ENCODE results near the gene GPR137. TPM values are rescaled to one million over a fixed set of nuclear protein-coding genes. Genes with fewer than 3 reads are reported as not detected.

Gene GPR137
- 25.9 TPM for polyA plus RNA-seq (2013, experiment 1 of 2)
- 24.6 TPM for polyA plus RNA-seq (2013, experiment 2 of 2)

- no peaks in the 10 kb centered on the region for H3K9me3 ChIP-seq (replicated peaks in 1 of 2; ENCODE audit: control insufficient read depth in 2 of 2, insufficient read depth in 1 of 2, low read depth in 1 of 2, low read length in 2 of 2)
Measured at GRCh38 chr11:64284962-64285884, at the start of gene GPR137. GPR137 (plus strand) TSS chr11:64285848; CDS start chr11:64286525, 677 bp downstream.

DNA sequence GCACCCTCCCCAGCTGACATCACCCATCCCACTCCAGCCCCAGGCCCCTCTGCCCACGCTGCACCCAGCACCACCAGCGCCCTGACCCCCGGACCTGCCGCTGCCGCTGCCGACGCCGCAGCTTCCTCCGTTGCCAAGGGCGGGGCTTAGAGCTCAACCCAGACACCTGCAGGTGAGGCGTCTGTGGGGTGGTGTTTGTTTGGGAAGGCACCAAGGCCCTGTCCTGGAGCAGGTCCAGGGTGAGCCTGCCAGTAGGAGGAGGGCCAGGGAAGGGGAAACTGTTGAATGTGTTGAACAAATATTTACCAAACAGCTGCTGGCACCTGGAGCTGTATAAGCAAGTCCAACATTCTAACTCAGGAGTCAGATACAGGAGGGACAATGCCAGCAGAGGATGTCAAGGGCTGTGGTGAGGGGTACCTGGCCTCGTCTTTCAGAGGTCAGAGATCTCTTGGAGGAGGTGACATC, 48.1 kb upstream of the GPR137 start:
- H3K36me3 ChIP-seq (replicated peaks in 1 of 2; ENCODE audit: control insufficient read depth in 2 of 2, insufficient read depth in 2 of 2, low read length in 2 of 2), result peaks cover 2 to 5% of the 10 kb centered on the region in 2 donors
- no CpG with 5 or more reads among the region's 12 CpGs for WGBS, 2 donors (ENCODE audit: extremely low coverage in 2 of 2, insufficient read length in 2 of 2, insufficient replicate concordance in 1 of 2)

More at GRCh38 chr11:64284962-64285884, at the start of gene GPR137:
- H2BK12ac ChIP-seq (ENCODE audit: low read length), result no peak within 1 kb of the TSS
- peak within 1 kb of the TSS; percentile 61 for H3K27ac ChIP-seq (replicated peaks; ENCODE audit: low read length)
- no peak within 1 kb of the TSS for H2BK5ac ChIP-seq (ENCODE audit: low read length)
- H3K27me3 ChIP-seq (ENCODE audit: control insufficient read depth in 3 of 3, insufficient read depth in 3 of 3, low read depth in 1 of 3, low read length in 3 of 3), result peaks cover 1 to 11% (median 10%) of the 10 kb centered on the region in 3 experiments
- DNase-seq (ENCODE audit: low spot score), result peak; percentile 82
- H3K23ac ChIP-seq (ENCODE audit: low read depth, low read length, poor library complexity), result peak within 1 kb of the TSS; percentile 85
- H3K4me1 ChIP-seq (ENCODE audit: control insufficient read depth in 2 of 2, insufficient read depth in 1 of 2, low read depth in 1 of 2, low read length in 2 of 2), result peaks cover 3 to 9% of the 10 kb centered on the region in 2 donors
- peak within 1 kb of the TSS; percentile 68 to 91 for H3K4me3 ChIP-seq (ENCODE audit: low read length in 2 of 2)
- H3K9ac ChIP-seq (ENCODE audit: low read depth, low read length, poor library complexity), result peak within 1 kb of the TSS; percentile 90
- WGBS, 2 donors (ENCODE audit: extremely low coverage in 2 of 2, insufficient read length in 2 of 2, insufficient replicate concordance in 1 of 2), result no CpG with 5 or more reads among the region's 102 CpGs
- H3K4ac ChIP-seq (ENCODE audit: low read length), result no peak within 1 kb of the TSS
- peaks cover 6% of the 10 kb centered on the region for H3K79me1 ChIP-seq (ENCODE audit: low read depth, low read length)
- peak within 1 kb of the TSS; percentile 82 for H4K8ac ChIP-seq (ENCODE audit: low read depth, low read length)
- H3K18ac ChIP-seq (ENCODE audit: low read length), result peak within 1 kb of the TSS; percentile 98
- H3K36me3 ChIP-seq (replicated peaks in 1 of 2; ENCODE audit: control insufficient read depth in 2 of 2, insufficient read depth in 2 of 2, low read length in 2 of 2), result peaks cover 2 to 18% of the 10 kb centered on the region in 2 donors
- no peak within 1 kb of the TSS for H2BK120ac ChIP-seq (ENCODE audit: low read depth, low read length)
- peak within 1 kb of the TSS; percentile 44 for H3K14ac ChIP-seq (ENCODE audit: low read length)
- H3K4me2 ChIP-seq (ENCODE audit: insufficient read depth, low read length, poor library complexity, severe bottlenecking), result peak within 1 kb of the TSS; percentile 100
- H2AFZ ChIP-seq (ENCODE audit: low read length), result peak within 1 kb of the TSS; percentile 99
- no peak within 1 kb of the TSS for H4K91ac ChIP-seq (ENCODE audit: low read depth, low read length, poor library complexity)
- H2AK5ac ChIP-seq (ENCODE audit: low read depth, low read length), result peak within 1 kb of the TSS; percentile 98
- H2BK15ac ChIP-seq (ENCODE audit: low read length), result peak within 1 kb of the TSS; percentile 49

GRCh38 chr11:64238076-64238475, 47.6 kb upstream of the GPR137 start:
- Histone ChIP-seq H3K23ac (ENCODE audit: low read depth, low read length, poor library complexity) (peak overlapping the region; percentile 81), H2BK12ac (ENCODE audit: low read length) (peak overlapping the region; percentile 66), H3K27ac (replicated peaks; ENCODE audit: low read length) (no peak overlapping the region), H3K79me1 (ENCODE audit: low read depth, low read length) (peaks cover 15% of the 10 kb centered on the region), H3K14ac (ENCODE audit: low read length) (no peak overlapping the region), H3K9ac (ENCODE audit: low read depth, low read length, poor library complexity) (peak overlapping the region; percentile 44), H3K27me3 (ENCODE audit: control insufficient read depth in 3 of 3, insufficient read depth in 3 of 3, low read depth in 1 of 3, low read length in 3 of 3) (peaks cover 0 to 18% (median 0%) of the 10 kb centered on the region in 3 experiments), H3K4me3 (ENCODE audit: low read length in 2 of 2) (no peak overlapping the region), H3K9me3 (replicated peaks in 1 of 2; ENCODE audit: control insufficient read depth in 2 of 2, insufficient read depth in 1 of 2, low read depth in 1 of 2, low read length in 2 of 2) (no peaks in the 10 kb centered on the region), H2AK5ac (ENCODE audit: low read depth, low read length) (peak overlapping the region; percentile 46), H4K8ac (ENCODE audit: low read depth, low read length) (peak overlapping the region; percentile 56), H2AFZ (ENCODE audit: low read length) (no peak overlapping the region), H2BK15ac (ENCODE audit: low read length) (no peak overlapping the region), H3K4me1 (ENCODE audit: control insufficient read depth in 2 of 2, insufficient read depth in 1 of 2, low read depth in 1 of 2, low read length in 2 of 2) (peaks cover 8 to 20% of the 10 kb centered on the region in 2 donors), H4K91ac (ENCODE audit: low read depth, low read length, poor library complexity) (no peak overlapping the region), H3K4ac (ENCODE audit: low read length) (no peak overlapping the region), H3K36me3 (replicated peaks in 1 of 2; ENCODE audit: control insufficient read depth in 2 of 2, insufficient read depth in 2 of 2, low read length in 2 of 2) (peaks cover 3 to 5% of the 10 kb centered on the region in 2 donors), H3K4me2 (ENCODE audit: insufficient read depth, low read length, poor library complexity, severe bottlenecking) (no peak overlapping the region), H3K18ac (ENCODE audit: low read length) (no peak overlapping the region), H2BK120ac (ENCODE audit: low read depth, low read length) (no peak overlapping the region), H2BK5ac (ENCODE audit: low read length) (no peak overlapping the region)
- WGBS, 2 donors (ENCODE audit: extremely low coverage in 2 of 2, insufficient read length in 2 of 2, insufficient replicate concordance in 1 of 2), result no CpG with 5 or more reads among the region's 9 CpGs
- DNase-seq (ENCODE audit: low spot score), result no peak

More for the DNA sequence above, 48.1 kb upstream of the GPR137 start:
- H3K9me3 ChIP-seq (replicated peaks in 1 of 2; ENCODE audit: control insufficient read depth in 2 of 2, insufficient read depth in 1 of 2, low read depth in 1 of 2, low read length in 2 of 2), result no peaks in the 10 kb centered on the region
- H2BK12ac ChIP-seq (ENCODE audit: low read length), result no peak overlapping the region
- no peak overlapping the region for H2AK5ac ChIP-seq (ENCODE audit: low read depth, low read length)
- H3K23ac ChIP-seq (ENCODE audit: low read depth, low read length, poor library complexity), result no peak overlapping the region
- no peak overlapping the region for H3K4me2 ChIP-seq (ENCODE audit: insufficient read depth, low read length, poor library complexity, severe bottlenecking)
- no peak overlapping the region for H2BK5ac ChIP-seq (ENCODE audit: low read length)
- H3K18ac ChIP-seq (ENCODE audit: low read length), result no peak overlapping the region
- H3K27ac ChIP-seq (replicated peaks; ENCODE audit: low read length), result no peak overlapping the region
- no peak overlapping the region for H3K4ac ChIP-seq (ENCODE audit: low read length)
- H4K91ac ChIP-seq (ENCODE audit: low read depth, low read length, poor library complexity), result no peak overlapping the region
- no peak overlapping the region for H3K4me3 ChIP-seq (ENCODE audit: low read length in 2 of 2)
- no peak overlapping the region for H4K8ac ChIP-seq (ENCODE audit: low read depth, low read length)
- no peak for DNase-seq (ENCODE audit: low spot score)
- peaks cover 8 to 19% of the 10 kb centered on the region in 2 donors for H3K4me1 ChIP-seq (ENCODE audit: control insufficient read depth in 2 of 2, insufficient read depth in 1 of 2, low read depth in 1 of 2, low read length in 2 of 2)
- H3K79me1 ChIP-seq (ENCODE audit: low read depth, low read length), result peaks cover 14% of the 10 kb centered on the region
- no peak overlapping the region for H2BK120ac ChIP-seq (ENCODE audit: low read depth, low read length)
- H3K9ac ChIP-seq (ENCODE audit: low read depth, low read length, poor library complexity), result peak overlapping the region; percentile 44
- no peak overlapping the region for H3K14ac ChIP-seq (ENCODE audit: low read length)
- H3K27me3 ChIP-seq (ENCODE audit: control insufficient read depth in 3 of 3, insufficient read depth in 3 of 3, low read depth in 1 of 3, low read length in 3 of 3), result peaks cover 0 to 23% (median 0%) of the 10 kb centered on the region in 3 experiments
- no peak overlapping the region for H2BK15ac ChIP-seq (ENCODE audit: low read length)
- no peak overlapping the region for H2AFZ ChIP-seq (ENCODE audit: low read length)

DNA sequence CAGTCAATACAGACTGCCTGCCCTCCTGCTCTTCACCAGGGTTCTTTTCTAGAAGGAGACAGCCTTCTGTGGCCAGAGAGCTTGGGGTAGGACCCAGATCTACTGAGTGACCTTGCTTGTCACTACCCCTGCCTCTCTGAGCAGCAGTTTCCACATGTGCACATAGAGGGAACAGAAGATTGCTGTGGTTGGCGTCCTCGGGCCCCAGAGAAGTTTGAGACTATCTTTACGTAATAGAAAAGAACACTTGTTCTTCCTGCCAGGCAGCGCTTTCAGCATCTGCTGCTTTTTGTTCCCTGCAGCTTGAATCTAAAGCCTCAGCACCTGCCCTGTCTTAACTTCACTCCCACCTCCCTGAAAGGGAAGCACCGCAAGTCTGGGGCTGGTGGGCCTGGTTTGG, 46.6 kb upstream of the GPR137 start:
- Histone ChIP-seq H3K14ac (ENCODE audit: low read length) (no peak overlapping the region), H2BK120ac (ENCODE audit: low read depth, low read length) (no peak overlapping the region), H2BK5ac (ENCODE audit: low read length) (no peak overlapping the region), H3K4ac (ENCODE audit: low read length) (no peak overlapping the region), H3K36me3 (replicated peaks in 1 of 2; ENCODE audit: control insufficient read depth in 2 of 2, insufficient read depth in 2 of 2, low read length in 2 of 2) (peaks cover 12 to 13% of the 10 kb centered on the region in 2 donors), H3K18ac (ENCODE audit: low read length) (no peak overlapping the region), H3K4me1 (ENCODE audit: control insufficient read depth in 2 of 2, insufficient read depth in 1 of 2, low read depth in 1 of 2, low read length in 2 of 2) (peaks cover 10 to 14% of the 10 kb centered on the region in 2 donors), H2AK5ac (ENCODE audit: low read depth, low read length) (no peak overlapping the region), H4K91ac (ENCODE audit: low read depth, low read length, poor library complexity) (no peak overlapping the region), H3K79me1 (ENCODE audit: low read depth, low read length) (peaks cover 15% of the 10 kb centered on the region), H4K8ac (ENCODE audit: low read depth, low read length) (no peak overlapping the region), H2BK12ac (ENCODE audit: low read length) (no peak overlapping the region), H2AFZ (ENCODE audit: low read length) (no peak overlapping the region), H2BK15ac (ENCODE audit: low read length) (no peak overlapping the region), H3K9me3 (replicated peaks in 1 of 2; ENCODE audit: control insufficient read depth in 2 of 2, insufficient read depth in 1 of 2, low read depth in 1 of 2, low read length in 2 of 2) (no peaks in the 10 kb centered on the region), H3K23ac (ENCODE audit: low read depth, low read length, poor library complexity) (no peak overlapping the region), H3K27ac (replicated peaks; ENCODE audit: low read length) (no peak overlapping the region), H3K4me2 (ENCODE audit: insufficient read depth, low read length, poor library complexity, severe bottlenecking) (no peak overlapping the region), H3K9ac (ENCODE audit: low read depth, low read length, poor library complexity) (no peak overlapping the region), H3K27me3 (ENCODE audit: control insufficient read depth in 3 of 3, insufficient read depth in 3 of 3, low read depth in 1 of 3, low read length in 3 of 3) (peaks cover 0 to 11% (median 0%) of the 10 kb centered on the region in 3 experiments), H3K4me3 (ENCODE audit: low read length in 2 of 2) (no peak overlapping the region)
- WGBS, 2 donors (ENCODE audit: extremely low coverage in 2 of 2, insufficient read length in 2 of 2, insufficient replicate concordance in 1 of 2), result no CpG with 5 or more reads among the region's 5 CpGs
- DNase-seq (ENCODE audit: low spot score), result no peak

All from neuronal stem cell (in vitro differentiated cells).